ENCODE results near the gene SLC49A3.

Gene SLC49A3

GRCh38 chr4:666436-666810 is 22.5 kb downstream of the SLC49A3 start:
- no peak for TF ChIP-seq CTCF (conservative IDR thresholded peaks at IDR 0.05; ENCODE audit: low read depth, low read length)
- DNase-seq (ENCODE audit: low read depth): no peak

GRCh38 chr4:665751-666435 is 23.1 kb downstream of the SLC49A3 start:
- no peak overlapping the region for H3K4me3 ChIP-seq (ENCODE audit: low read depth, low read length)
- no peak for DNase-seq (ENCODE audit: low read depth)
- TF ChIP-seq CTCF (conservative IDR thresholded peaks at IDR 0.05; ENCODE audit: low read depth, low read length): no peak

More at GRCh38 chr4:666436-666810, 22.5 kb downstream of the SLC49A3 start:
- H3K4me3 ChIP-seq (ENCODE audit: low read depth, low read length): no peak overlapping the region

GRCh38 chr4:665381-665750 is 23.6 kb downstream of the SLC49A3 start:
- H3K4me3 ChIP-seq (ENCODE audit: low read depth, low read length): no peak overlapping the region
- DNase-seq (ENCODE audit: low read depth): no peak
- no peak for TF ChIP-seq CTCF (conservative IDR thresholded peaks at IDR 0.05; ENCODE audit: low read depth, low read length)

GRCh38 chr4:664713-665231 is 24.2 kb downstream of the SLC49A3 start:
- DNase-seq (ENCODE audit: low read depth): no peak
- no peak for TF ChIP-seq CTCF (conservative IDR thresholded peaks at IDR 0.05; ENCODE audit: low read depth, low read length)
- no peak overlapping the region for H3K4me3 ChIP-seq (ENCODE audit: low read depth, low read length)

- TF ChIP-seq CTCF (conservative IDR thresholded peaks at IDR 0.05; ENCODE audit: low read depth, low read length): no peak
- peak overlapping the region; percentile 51 for H3K4me3 ChIP-seq (ENCODE audit: low read depth, low read length)
- DNase-seq (ENCODE audit: low read depth): no peak
Observed at GRCh38 chr4:663438-664428, 25.2 kb downstream of the SLC49A3 start.

- peak overlapping the region; percentile 51 for H3K4me3 ChIP-seq (ENCODE audit: low read depth, low read length)
- TF ChIP-seq CTCF (conservative IDR thresholded peaks at IDR 0.05; ENCODE audit: low read depth, low read length): no peak
- no peak for DNase-seq (ENCODE audit: low read depth)
Observed at GRCh38 chr4:663046-663437, 25.9 kb downstream of the SLC49A3 start.

Data from choroid plexus epithelial cell (primary cell).